GM12801 (cell line): ENCODE results near the gene CELF2.

Source experiments
- CTCF ChIP-seq: IDR thresholded peaks from one replicate; pipeline ENCODE4 v1.5.1; 2011; ENCODE audit warnings: control low read depth; ENCODE audit not compliant: insufficient read length; ENCODE audit errors: extremely low read depth

CELF2 gene

GRCh38 chr10:11043039-11043438 lies 25.4 kb downstream of the CELF2 start:
- TF ChIP-seq CTCF = no peak

GRCh38 chr10:11043446-11044127 lies 25.9 kb downstream of the CELF2 start:
- TF ChIP-seq CTCF = no peak

- TF ChIP-seq CTCF = no peak
Observed at GRCh38 chr10:11045487-11045886, 27.8 kb downstream of the CELF2 start.

GRCh38 chr10:11045995-11046775 lies 28.5 kb downstream of the CELF2 start:
- no peak for TF ChIP-seq CTCF

- no peak for TF ChIP-seq CTCF
Observed at GRCh38 chr10:11046776-11047160, 29.1 kb downstream of the CELF2 start.

- no peak for TF ChIP-seq CTCF
Observed at GRCh38 chr10:11048707-11049278, 31.1 kb downstream of the CELF2 start.

- TF ChIP-seq CTCF = no peak
Observed at GRCh38 chr10:11049806-11050205, 32.1 kb downstream of the CELF2 start.
